ENCODE measurements around the gene YBX1.

Gene YBX1

GRCh38 chr1:42684139-42684538, 1.9 kb downstream of the YBX1 start:
- DNase-seq (ENCODE audit: extremely low spot score): no peak
- no peak for TF ChIP-seq CTCF (IDR thresholded peaks at IDR 0.05; ENCODE audit: control extremely low read depth, extremely low read depth, low read depth, missing control alignments)
- ChIA-PET CTCF (interaction anchor here (0.8 to 1.6 kb wide), 2 partner anchors 11 to 18 kb away, joined by 3 to 4 read pairs; no protein-coding TSS in a partner anchor), POLR2A (interaction anchor here (2.4 kb wide), 1 partner anchor 19 kb away, joined by 13 read pairs; no protein-coding TSS in a partner anchor)

- no peak for DNase-seq (ENCODE audit: extremely low spot score)
- ChIA-PET CTCF (interaction anchor here (1.7 kb wide), 1 partner anchor 10 kb away, joined by 7 read pairs; no protein-coding TSS in a partner anchor), POLR2A (no interaction called here)
- no peak for TF ChIP-seq CTCF (IDR thresholded peaks at IDR 0.05; ENCODE audit: control extremely low read depth, extremely low read depth, low read depth, missing control alignments)
These were observed 4.2 kb downstream of the YBX1 start for GRCh38 chr1:42686418-42686817.

GRCh38 chr1:42689912-42690311, 7.7 kb downstream of the YBX1 start:
- no peak for DNase-seq (ENCODE audit: extremely low spot score)
- ChIA-PET POLR2A (interaction anchor here (0.6 to 1.7 kb wide), 2 partner anchors 8 to 356 kb away, joined by 3 to 11 read pairs; partner anchors contain the start of gene YBX1), CTCF (interaction anchor here (1.1 to 2.3 kb wide), 5 partner anchors 19 to 384 kb away, joined by 3 to 5 read pairs (median 4); no protein-coding TSS in a partner anchor)
- TF ChIP-seq CTCF (IDR thresholded peaks at IDR 0.05; ENCODE audit: control extremely low read depth, extremely low read depth, low read depth, missing control alignments): no peak

- no peak for DNase-seq (ENCODE audit: extremely low spot score)
- POLR2A ChIA-PET: interaction anchor here (1.1 to 1.7 kb wide), 2 partner anchors 8 to 12 kb away, joined by 3 to 11 read pairs; partner anchors contain the start of gene YBX1
- CTCF ChIA-PET: interaction anchor here (0.9 to 2.3 kb wide), 11 partner anchors 11 to 383 kb away, joined by 3 to 5 read pairs (median 3); no protein-coding TSS in a partner anchor
- TF ChIP-seq CTCF (IDR thresholded peaks at IDR 0.05; ENCODE audit: control extremely low read depth, extremely low read depth, low read depth, missing control alignments): no peak
These were observed 8.4 kb downstream of the YBX1 start for GRCh38 chr1:42690477-42691156.

GRCh38 chr1:42691157-42691498, 8.9 kb downstream of the YBX1 start:
- no peak for DNase-seq (ENCODE audit: extremely low spot score)
- POLR2A ChIA-PET: interaction anchor here (1.1 to 1.7 kb wide), 2 partner anchors 9 to 11 kb away, joined by 3 to 11 read pairs; partner anchors contain the start of gene YBX1
- CTCF ChIA-PET: interaction anchor here (0.9 to 2.3 kb wide), 10 partner anchors 10 to 382 kb away, joined by 3 to 5 read pairs (median 3); no protein-coding TSS in a partner anchor
- no peak for TF ChIP-seq CTCF (IDR thresholded peaks at IDR 0.05; ENCODE audit: control extremely low read depth, extremely low read depth, low read depth, missing control alignments)

- POLR2A ChIA-PET: interaction anchor here (0.8 to 1.3 kb wide), 2 partner anchors 10 kb away, joined by 3 read pairs; partner anchors contain the start of gene YBX1
- TF ChIP-seq CTCF (IDR thresholded peaks at IDR 0.05; ENCODE audit: control extremely low read depth, extremely low read depth, low read depth, missing control alignments): no peak
- no peak for DNase-seq (ENCODE audit: extremely low spot score)
- CTCF ChIA-PET: interaction anchor here (0.9 to 1.7 kb wide), 3 partner anchors 9 to 114 kb away, joined by 3 to 5 read pairs (median 4); no protein-coding TSS in a partner anchor
These were observed 10.2 kb downstream of the YBX1 start for GRCh38 chr1:42692461-42692860.
